Measurements from ENCODE around the gene MOCS1. TPM values are rescaled to one million over a fixed set of nuclear protein-coding genes. Genes with fewer than 3 reads are reported as not detected.

MOCS1 gene
- total and polyA plus RNA-seq, 9 of the 15 experiments (the other 6 are each of a cell fraction or from before 2014, with no cell fraction given) = 0.69 to 12.7 (median 8.7) TPM

GRCh38 chr6:39950125-39950720 is 16.0 kb upstream of the MOCS1 start (continued):
- TF ChIP-seq, protein P1, sequence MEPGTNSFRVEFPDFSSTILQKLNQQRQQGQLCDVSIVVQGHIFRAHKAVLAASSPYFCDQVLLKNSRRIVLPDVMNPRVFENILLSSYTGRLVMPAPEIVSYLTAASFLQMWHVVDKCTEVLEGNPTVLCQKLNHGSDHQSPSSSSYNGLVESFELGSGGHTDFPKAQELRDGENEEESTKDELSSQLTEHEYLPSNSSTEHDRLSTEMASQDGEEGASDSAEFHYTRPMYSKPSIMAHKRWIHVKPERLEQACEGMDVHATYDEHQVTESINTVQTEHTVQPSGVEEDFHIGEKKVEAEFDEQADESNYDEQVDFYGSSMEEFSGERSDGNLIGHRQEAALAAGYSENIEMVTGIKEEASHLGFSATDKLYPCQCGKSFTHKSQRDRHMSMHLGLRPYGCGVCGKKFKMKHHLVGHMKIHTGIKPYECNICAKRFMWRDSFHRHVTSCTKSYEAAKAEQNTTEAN (CRISPR knock-in tag; IDR thresholded peaks at IDR 0.05) = no peak
- TF ChIP-seq, protein P2, sequence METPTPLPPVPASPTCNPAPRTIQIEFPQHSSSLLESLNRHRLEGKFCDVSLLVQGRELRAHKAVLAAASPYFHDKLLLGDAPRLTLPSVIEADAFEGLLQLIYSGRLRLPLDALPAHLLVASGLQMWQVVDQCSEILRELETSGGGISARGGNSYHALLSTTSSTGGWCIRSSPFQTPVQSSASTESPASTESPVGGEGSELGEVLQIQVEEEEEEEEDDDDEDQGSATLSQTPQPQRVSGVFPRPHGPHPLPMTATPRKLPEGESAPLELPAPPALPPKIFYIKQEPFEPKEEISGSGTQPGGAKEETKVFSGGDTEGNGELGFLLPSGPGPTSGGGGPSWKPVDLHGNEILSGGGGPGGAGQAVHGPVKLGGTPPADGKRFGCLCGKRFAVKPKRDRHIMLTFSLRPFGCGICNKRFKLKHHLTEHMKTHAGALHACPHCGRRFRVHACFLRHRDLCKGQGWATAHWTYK (CRISPR knock-in tag; IDR thresholded peaks at IDR 0.05) = no peak
- no peak for TF ChIP-seq ZBTB1 (CRISPR knock-in tag; IDR thresholded peaks at IDR 0.05; ENCODE audit: borderline replicate concordance, low read depth)
- TF ChIP-seq, protein P3, sequence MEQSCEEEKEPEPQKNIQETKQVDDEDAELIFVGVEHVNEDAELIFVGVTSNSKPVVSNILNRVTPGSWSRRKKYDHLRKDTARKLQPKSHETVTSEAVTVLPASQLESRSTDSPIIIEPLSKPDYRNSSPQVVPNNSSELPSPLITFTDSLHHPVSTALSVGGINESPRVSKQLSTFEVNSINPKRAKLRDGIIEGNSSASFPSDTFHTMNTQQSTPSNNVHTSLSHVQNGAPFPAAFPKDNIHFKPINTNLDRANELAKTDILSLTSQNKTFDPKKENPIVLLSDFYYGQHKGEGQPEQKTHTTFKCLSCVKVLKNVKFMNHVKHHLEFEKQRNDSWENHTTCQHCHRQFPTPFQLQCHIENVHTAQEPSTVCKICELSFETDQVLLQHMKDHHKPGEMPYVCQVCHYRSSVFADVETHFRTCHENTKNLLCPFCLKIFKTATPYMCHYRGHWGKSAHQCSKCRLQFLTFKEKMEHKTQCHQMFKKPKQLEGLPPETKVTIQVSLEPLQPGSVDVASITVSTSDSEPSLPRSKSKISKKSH (CRISPR knock-in tag; IDR thresholded peaks at IDR 0.05) = no peak
- no peak for TF ChIP-seq ZNF785 (CRISPR knock-in tag; IDR thresholded peaks at IDR 0.05)
- no peak for TF ChIP-seq KLF16 (IDR thresholded peaks at IDR 0.05)
- no peak for TF ChIP-seq NFIX (CRISPR knock-in tag; IDR thresholded peaks at IDR 0.05; ENCODE audit: low read depth)
- TF ChIP-seq HNRNPH1 (optimal IDR thresholded peaks at IDR 0.05; ENCODE audit: low read depth, low read length) = no peak
- TF ChIP-seq GATAD2A (IDR thresholded peaks at IDR 0.05) = no peak
- no peak; the same call in 1 of the 2 replicates for TF ChIP-seq IRF9 (tag; IDR thresholded peaks at IDR 0.05)
- no peak for TF ChIP-seq SRSF9 (IDR thresholded peaks at IDR 0.05; ENCODE audit: borderline replicate concordance, low read depth, low read length)
- TF ChIP-seq, protein P4, sequence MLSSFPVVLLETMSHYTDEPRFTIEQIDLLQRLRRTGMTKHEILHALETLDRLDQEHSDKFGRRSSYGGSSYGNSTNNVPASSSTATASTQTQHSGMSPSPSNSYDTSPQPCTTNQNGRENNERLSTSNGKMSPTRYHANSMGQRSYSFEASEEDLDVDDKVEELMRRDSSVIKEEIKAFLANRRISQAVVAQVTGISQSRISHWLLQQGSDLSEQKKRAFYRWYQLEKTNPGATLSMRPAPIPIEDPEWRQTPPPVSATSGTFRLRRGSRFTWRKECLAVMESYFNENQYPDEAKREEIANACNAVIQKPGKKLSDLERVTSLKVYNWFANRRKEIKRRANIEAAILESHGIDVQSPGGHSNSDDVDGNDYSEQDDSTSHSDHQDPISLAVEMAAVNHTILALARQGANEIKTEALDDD (IDR thresholded peaks at IDR 0.05) = no peak
- no peak for TF ChIP-seq TAF15 (IDR thresholded peaks at IDR 0.05; ENCODE audit: low read depth, low read length)
- TF ChIP-seq SREBF1 (IDR thresholded peaks at IDR 0.05; ENCODE audit: borderline replicate concordance, low read depth, low read length) = peak; percentile 40; the same call in 1 of the 2 replicates
- TF ChIP-seq MTA1 (IDR thresholded peaks at IDR 0.05; ENCODE audit: borderline replicate concordance) = no peak
- no peak for TF ChIP-seq BRD9 (IDR thresholded peaks at IDR 0.05; ENCODE audit: low read depth, partially characterized antibody)
- TF ChIP-seq, protein P5, sequence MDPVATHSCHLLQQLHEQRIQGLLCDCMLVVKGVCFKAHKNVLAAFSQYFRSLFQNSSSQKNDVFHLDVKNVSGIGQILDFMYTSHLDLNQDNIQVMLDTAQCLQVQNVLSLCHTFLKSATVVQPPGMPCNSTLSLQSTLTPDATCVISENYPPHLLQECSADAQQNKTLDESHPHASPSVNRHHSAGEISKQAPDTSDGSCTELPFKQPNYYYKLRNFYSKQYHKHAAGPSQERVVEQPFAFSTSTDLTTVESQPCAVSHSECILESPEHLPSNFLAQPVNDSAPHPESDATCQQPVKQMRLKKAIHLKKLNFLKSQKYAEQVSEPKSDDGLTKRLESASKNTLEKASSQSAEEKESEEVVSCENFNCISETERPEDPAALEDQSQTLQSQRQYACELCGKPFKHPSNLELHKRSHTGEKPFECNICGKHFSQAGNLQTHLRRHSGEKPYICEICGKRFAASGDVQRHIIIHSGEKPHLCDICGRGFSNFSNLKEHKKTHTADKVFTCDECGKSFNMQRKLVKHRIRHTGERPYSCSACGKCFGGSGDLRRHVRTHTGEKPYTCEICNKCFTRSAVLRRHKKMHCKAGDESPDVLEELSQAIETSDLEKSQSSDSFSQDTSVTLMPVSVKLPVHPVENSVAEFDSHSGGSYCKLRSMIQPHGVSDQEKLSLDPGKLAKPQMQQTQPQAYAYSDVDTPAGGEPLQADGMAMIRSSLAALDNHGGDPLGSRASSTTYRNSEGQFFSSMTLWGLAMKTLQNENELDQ (CRISPR knock-in tag; IDR thresholded peaks at IDR 0.05; ENCODE audit: borderline replicate concordance) = no peak
- TF ChIP-seq MECOM (CRISPR knock-in tag; IDR thresholded peaks at IDR 0.05) = peak; percentile 67; the same call in 1 of the 2 replicates
- TF ChIP-seq MAFK (IDR thresholded peaks at IDR 0.05; ENCODE audit: low read length) = no peak
- TF ChIP-seq POLR2A (conservative IDR thresholded peaks at IDR 0.05) = no peak
- peak; percentile 78; the same call in 1 of the 2 replicates for TF ChIP-seq KLF6 (CRISPR knock-in tag; IDR thresholded peaks at IDR 0.05; ENCODE audit: borderline replicate concordance)
